PC-9 (cell line): ENCODE measurements around the gene ANGPTL2. TPM values are rescaled to one million over a fixed set of nuclear protein-coding genes. Genes with fewer than 3 reads are reported as not detected.

Experiments used
- BruUV-seq: library from RNA; stranded (reverse); fragments of 400-500 nt; replicated peaks from 2 replicates; lab custom pipeline; 2021; lab: Mats Ljungman, UMichigan
- CTCF ChIA-PET: fragments of 300-600 bp; sonication (Branson Sonifier 250); formaldehyde crosslinking; loops from one replicate; lab custom pipeline; 2022; ENCODE audit warnings: antibody characterized with exemption; lab: Charles Lee
- POLR2A ChIA-PET: fragments of 300-600 bp; sonication (Branson Sonifier 250); formaldehyde crosslinking; loops from one replicate; lab custom pipeline; 2022; ENCODE audit warnings: antibody characterized with exemption; ENCODE audit not compliant: unreplicated experiment; lab: Charles Lee
- DNase-seq, 2 experiments: peaks; one replicate each; pipeline versions ENCODE4 v3.0.0 to v3.0.0-alpha.2; 2015 to 2022; ENCODE audit warnings: mixed read lengths in 1 of 2
- H2AFZ ChIP-seq: fragments of 200-600 bp; sonication (generic); 2 replicates; pipeline ENCODE4 v1.8.1; 2017; ENCODE audit warnings: antibody characterized with exemption
- H3F3A ChIP-seq: fragments of 200-600 bp; sonication (generic); 2 replicates; pipeline ENCODE4 v1.8.1; 2017; ENCODE audit warnings: antibody characterized with exemption, mild to moderate bottlenecking, low read depth; ENCODE audit not compliant: insufficient read depth
- H3K27ac ChIP-seq: fragments of 200-600 bp; sonication (generic); 2 replicates; pipeline ENCODE4 v1.6.1; 2016; ENCODE audit warnings: mixed run types
- H3K27me3 ChIP-seq: fragments of 200-600 bp; sonication (generic); 2 replicates; pipeline ENCODE4 v1.6.1; 2016; ENCODE audit warnings: low read depth, mixed run types; ENCODE audit not compliant: insufficient read depth
- H3K36me3 ChIP-seq: fragments of 200-600 bp; sonication (generic); 2 replicates; pipeline ENCODE4 v1.6.1; 2016; ENCODE audit warnings: low read depth, mixed run types
- H3K4me1 ChIP-seq: fragments of 200-600 bp; sonication (generic); replicated peaks from 2 replicates; pipeline ENCODE4 v1.6.1; 2016; ENCODE audit warnings: mixed run types; ENCODE audit not compliant: insufficient read depth
- H3K4me2 ChIP-seq: fragments of 200-600 bp; sonication (generic); 2 replicates; pipeline ENCODE4 v1.6.1; 2017; ENCODE audit warnings: mixed run types
- H3K4me3 ChIP-seq: fragments of 200-600 bp; sonication (generic); 2 replicates; pipeline ENCODE4 v1.6.1; 2016; ENCODE audit warnings: mixed run types
- H3K79me2 ChIP-seq: fragments of 200-600 bp; sonication (generic); 2 replicates; pipeline ENCODE4 v1.6.1; 2017; ENCODE audit warnings: low read depth, mixed run types
- H3K9me2 ChIP-seq: fragments of 200-600 bp; sonication (generic); 2 replicates; pipeline ENCODE4 v1.8.1; 2017; ENCODE audit warnings: mild to moderate bottlenecking; ENCODE audit not compliant: insufficient read depth
- H3K9me3 ChIP-seq: fragments of 200-600 bp; sonication (generic); 2 replicates; pipeline ENCODE4 v1.8.1; 2016; ENCODE audit warnings: low read depth; ENCODE audit not compliant: insufficient read depth
- H4K20me1 ChIP-seq: fragments of 200-600 bp; sonication (generic); 2 replicates; pipeline ENCODE4 v1.8.1; 2017; ENCODE audit not compliant: insufficient read depth
- EZH2 ChIP-seq: fragments of 200-600 bp; sonication (generic); IDR thresholded peaks from 2 replicates; pipeline ENCODE4 v1.8.0; 2017; ENCODE audit warnings: antibody characterized with exemption, low read depth
- intact Hi-C: fragments of 100-400 bp; cut with micrococcal nuclease; formaldehyde crosslinking; loops from one replicate; pipeline ENCODE4 v1.10.0; 2022; ENCODE audit not compliant: unreplicated experiment
- total RNA-seq: library from RNA; stranded (reverse); gene quantifications from 2 replicates; pipeline ENCODE4 v1.2.3, GENCODE V29; 2021
- TF ChIP-seq, protein P1 (sequence below): fragments of 200-600 bp; sonication (generic); conservative IDR thresholded peaks from 2 replicates; pipeline ENCODE4 v1.6.1; 2017; ENCODE audit warnings: mixed run types, antibody characterized with exemption, mild to moderate bottlenecking, moderate library complexity

Gene ANGPTL2
- total RNA-seq, 1 experiment from 2014 or later = 0.13 TPM

DNA sequence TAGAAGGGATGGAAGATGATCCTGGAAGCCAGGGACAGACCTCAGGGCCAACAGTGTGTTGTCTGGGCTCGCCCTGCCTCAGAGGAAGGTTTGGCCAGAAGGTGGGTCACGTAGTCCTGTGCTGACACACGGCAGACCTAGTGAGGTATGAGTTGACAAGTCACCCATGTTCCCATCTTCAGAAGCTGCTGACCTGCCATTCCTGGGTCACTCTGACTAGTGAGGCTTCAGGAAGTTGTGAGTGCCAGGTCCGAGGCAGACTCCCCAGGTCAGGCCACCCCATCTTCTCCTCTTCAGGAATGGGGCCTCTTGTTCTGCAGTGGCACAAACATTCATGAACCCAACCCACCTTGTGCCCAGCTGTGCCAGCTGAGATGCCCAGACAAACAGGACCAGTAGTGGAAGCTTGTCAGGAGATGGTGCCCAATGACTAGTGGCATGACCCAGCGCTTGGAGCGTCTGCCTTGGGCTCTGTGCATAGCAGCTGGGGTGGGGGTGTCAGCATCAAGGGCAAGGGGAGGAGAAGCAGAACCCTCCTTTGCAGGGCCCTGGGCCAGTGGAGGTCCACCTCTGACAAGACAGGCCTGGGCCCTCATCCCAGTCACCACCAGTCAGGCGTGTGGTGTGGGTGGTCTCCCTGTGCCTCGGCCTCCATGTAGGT lies 16.8 kb upstream of the ANGPTL2 start:
- Histone ChIP-seq H3K4me2 (no peak overlapping the region), H3K36me3 (no peaks in the 10 kb centered on the region), H4K20me1 (no peaks in the 10 kb centered on the region), H3K4me1 (no peaks in the 10 kb centered on the region), H3K9me3 (no peaks in the 10 kb centered on the region), H3K27ac (no peak overlapping the region), H2AFZ (no peak overlapping the region), H3K9me2 (no peaks in the 10 kb centered on the region), H3F3A (no peaks in the 10 kb centered on the region), H3K4me3 (no peak overlapping the region), H3K79me2 (no peaks in the 10 kb centered on the region), H3K27me3 (no peaks in the 10 kb centered on the region)
- CTCF ChIA-PET = no interaction called here
- DNase-seq = no peak
- TF ChIP-seq EZH2 = no peak
- TF ChIP-seq, protein P1, sequence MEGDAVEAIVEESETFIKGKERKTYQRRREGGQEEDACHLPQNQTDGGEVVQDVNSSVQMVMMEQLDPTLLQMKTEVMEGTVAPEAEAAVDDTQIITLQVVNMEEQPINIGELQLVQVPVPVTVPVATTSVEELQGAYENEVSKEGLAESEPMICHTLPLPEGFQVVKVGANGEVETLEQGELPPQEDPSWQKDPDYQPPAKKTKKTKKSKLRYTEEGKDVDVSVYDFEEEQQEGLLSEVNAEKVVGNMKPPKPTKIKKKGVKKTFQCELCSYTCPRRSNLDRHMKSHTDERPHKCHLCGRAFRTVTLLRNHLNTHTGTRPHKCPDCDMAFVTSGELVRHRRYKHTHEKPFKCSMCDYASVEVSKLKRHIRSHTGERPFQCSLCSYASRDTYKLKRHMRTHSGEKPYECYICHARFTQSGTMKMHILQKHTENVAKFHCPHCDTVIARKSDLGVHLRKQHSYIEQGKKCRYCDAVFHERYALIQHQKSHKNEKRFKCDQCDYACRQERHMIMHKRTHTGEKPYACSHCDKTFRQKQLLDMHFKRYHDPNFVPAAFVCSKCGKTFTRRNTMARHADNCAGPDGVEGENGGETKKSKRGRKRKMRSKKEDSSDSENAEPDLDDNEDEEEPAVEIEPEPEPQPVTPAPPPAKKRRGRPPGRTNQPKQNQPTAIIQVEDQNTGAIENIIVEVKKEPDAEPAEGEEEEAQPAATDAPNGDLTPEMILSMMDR = no peak
- BruUV-seq = no TSS peak
- POLR2A ChIA-PET = no interaction called here
- intact Hi-C loops = no loop called here

DNA sequence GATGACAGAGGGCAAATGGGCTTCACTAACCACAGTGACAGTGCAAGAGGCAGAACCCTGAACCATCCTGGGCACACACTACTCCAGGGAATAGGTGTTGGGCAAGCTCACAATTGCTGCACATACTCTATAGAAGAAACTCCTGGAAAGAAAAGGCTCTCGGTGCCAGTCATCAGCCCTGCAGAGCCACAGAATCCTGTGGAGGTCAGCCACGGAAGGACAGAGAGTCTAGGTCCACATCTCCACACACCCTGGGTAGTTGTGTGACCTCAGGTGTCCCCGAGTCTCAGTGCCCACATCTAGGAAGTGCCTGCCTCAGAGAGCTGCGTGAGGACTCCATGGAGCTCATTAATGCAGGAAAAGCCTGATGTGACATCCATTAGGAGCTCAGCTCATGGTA lies 16.0 kb upstream of the ANGPTL2 start:
- intact Hi-C loops = no loop called here
- ChIA-PET POLR2A (no interaction called here), CTCF (no interaction called here)
- no peaks in the 10 kb centered on the region for H3K4me1 ChIP-seq
- H3F3A ChIP-seq = no peaks in the 10 kb centered on the region
- TF ChIP-seq, protein P1 = no peak
- TF ChIP-seq EZH2 = no peak
- no peak overlapping the region for H3K4me3 ChIP-seq
- H2AFZ ChIP-seq = no peak overlapping the region
- H3K27ac ChIP-seq = no peak overlapping the region
- H3K79me2 ChIP-seq = no peaks in the 10 kb centered on the region
- no peaks in the 10 kb centered on the region for H3K36me3 ChIP-seq
- no peaks in the 10 kb centered on the region for H3K9me2 ChIP-seq
- DNase-seq = no peak
- H4K20me1 ChIP-seq = no peaks in the 10 kb centered on the region
- no peak overlapping the region for H3K4me2 ChIP-seq
- no peaks in the 10 kb centered on the region for H3K9me3 ChIP-seq
- H3K27me3 ChIP-seq = no peaks in the 10 kb centered on the region
- no TSS peak for BruUV-seq

DNA sequence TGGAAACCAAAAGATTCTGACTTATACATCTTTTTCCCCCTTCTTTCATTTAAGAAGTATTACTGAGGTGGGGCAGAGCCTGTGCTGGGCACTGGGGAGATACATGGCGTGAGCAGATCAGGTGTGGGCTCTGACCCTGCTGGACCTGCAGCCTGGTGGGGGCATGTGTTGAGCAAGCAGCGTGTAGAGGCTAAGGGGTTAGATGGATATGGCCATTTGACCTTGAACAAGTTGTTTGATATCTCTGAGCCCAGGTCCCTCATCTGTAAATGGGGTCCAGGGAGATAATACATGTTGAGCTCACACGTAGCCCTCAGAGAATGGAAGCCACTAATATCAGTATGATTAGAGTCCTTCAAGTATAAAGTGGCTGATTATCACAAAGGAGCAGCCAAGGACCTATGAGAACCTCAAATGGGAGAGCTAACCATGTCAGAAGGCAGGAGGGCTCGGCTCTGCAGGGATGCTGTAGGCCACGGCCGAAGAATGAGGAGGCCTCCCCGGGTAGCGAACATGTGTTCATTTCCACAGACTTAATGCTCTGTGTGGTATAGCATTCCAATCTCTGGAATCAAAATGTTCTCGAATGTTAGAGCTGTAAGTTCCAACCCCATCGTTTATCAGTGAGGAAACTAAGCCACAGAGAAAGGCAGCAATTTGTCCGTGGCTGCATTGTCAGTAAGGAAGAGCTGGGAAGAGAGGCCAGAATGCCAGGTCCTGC lies 15.4 kb upstream of the ANGPTL2 start:
- no peaks in the 10 kb centered on the region for H3K9me3 ChIP-seq
- H3K27me3 ChIP-seq = no peaks in the 10 kb centered on the region
- TF ChIP-seq EZH2 = no peak
- TF ChIP-seq, protein P1 = no peak
- intact Hi-C loops = no loop called here
- no peak overlapping the region for H3K4me3 ChIP-seq
- H3K27ac ChIP-seq = no peak overlapping the region
- BruUV-seq = no TSS peak
- H3K36me3 ChIP-seq = no peaks in the 10 kb centered on the region
- CTCF ChIA-PET = no interaction called here
- no peaks in the 10 kb centered on the region for H3K79me2 ChIP-seq
- H3K4me1 ChIP-seq = peaks cover 2% of the 10 kb centered on the region
- DNase-seq = no peak
- POLR2A ChIA-PET = no interaction called here
- no peak overlapping the region for H3K4me2 ChIP-seq
- no peaks in the 10 kb centered on the region for H4K20me1 ChIP-seq
- no peak overlapping the region for H2AFZ ChIP-seq
- no peaks in the 10 kb centered on the region for H3K9me2 ChIP-seq
- no peaks in the 10 kb centered on the region for H3F3A ChIP-seq
